Stimulated activated CD4-positive, alpha-beta T cell treated with anti-CD3 and anti-CD28 coated beads, TNF-alpha, amount 100 ng/mL, for 24 hours (primary cell): ENCODE measurements around the gene RGS3.
"Not testable (repeated sequence)": the region's sequence is repeated elsewhere in the genome, so short reads cannot be mapped to it uniquely, and the experiment has no call there.

Experiments used
- DNase-seq, 3 experiments: peaks; one replicate each; pipeline ENCODE4 v3.0.0-alpha.2; 2020; ENCODE audit warnings: low read depth in 3 of 3

Gene RGS3

DNA sequence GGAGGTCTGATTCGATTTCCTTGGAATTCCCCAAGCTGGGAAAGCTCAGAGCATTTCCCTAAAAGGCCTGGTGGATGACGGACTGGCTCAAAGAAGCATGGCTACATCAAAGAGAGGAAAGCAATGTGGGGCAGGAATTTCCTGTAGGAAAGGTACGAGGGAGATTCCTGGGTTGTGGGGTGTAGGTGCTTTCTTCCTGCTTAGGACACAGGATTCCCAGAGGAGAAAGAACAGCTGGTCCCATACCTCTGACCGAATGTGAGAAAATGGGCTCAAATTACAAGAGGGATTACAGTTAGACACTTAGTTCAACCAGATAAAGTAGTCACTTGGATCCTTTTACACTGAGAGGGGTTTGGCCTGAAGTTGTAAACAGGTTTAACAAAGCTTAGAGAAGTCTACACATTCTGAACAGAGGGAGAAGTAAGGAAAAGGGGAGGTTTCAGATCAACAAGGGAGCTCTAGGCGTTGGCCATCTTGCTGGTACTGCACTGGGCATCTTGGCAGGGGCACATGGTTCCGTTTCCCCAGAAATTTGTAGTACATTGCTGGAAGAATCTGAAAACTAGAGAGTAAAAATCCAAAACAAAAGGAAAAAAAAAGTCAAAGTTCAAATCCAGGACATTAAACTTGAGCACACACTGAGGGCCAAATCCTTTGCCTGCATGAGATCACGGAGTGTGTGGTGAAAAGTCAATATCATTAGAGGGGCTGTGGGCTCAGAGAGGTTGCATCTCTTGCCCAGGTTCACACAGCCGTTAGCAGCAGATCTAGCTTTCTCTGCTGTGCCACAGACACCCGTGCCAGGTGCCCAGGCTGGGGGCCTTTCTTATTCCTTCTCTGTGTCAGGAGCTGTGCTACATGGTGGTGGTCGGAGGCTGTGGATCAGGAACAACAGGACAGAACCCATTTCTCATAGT lies 171.3 kb downstream of the RGS3 start:
- DNase-seq = no peak

GRCh38 chr9:113635586-113635985 lies 172.1 kb downstream of the RGS3 start:
- no peak for DNase-seq

GRCh38 chr9:113636165-113636564 lies 172.6 kb downstream of the RGS3 start:
- DNase-seq = no peak

- no peak for DNase-seq
Measured at GRCh38 chr9:113636693-113637092, 173.2 kb downstream of the RGS3 start.

GRCh38 chr9:113638490-113638889 lies 175.0 kb downstream of the RGS3 start:
- no peak for DNase-seq

DNA sequence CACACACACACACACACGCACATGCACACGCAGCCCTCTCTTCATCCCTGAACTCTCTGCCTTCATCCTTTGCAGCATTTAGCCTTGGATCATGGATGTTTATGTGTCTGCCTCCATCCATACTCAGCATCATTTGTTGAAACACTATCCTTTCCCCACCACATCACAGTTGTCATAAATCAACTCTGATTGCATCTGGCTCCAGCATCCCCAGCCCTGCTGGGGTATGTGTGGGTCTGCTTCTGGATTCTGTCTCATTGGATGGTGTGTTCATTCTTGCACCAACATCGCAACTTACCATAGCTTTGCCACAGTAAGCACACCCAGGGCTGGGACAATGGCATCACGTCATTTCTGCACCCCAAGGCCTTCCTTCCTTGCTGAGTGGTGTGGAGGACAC lies 175.4 kb downstream of the RGS3 start:
- no peak for DNase-seq

- DNase-seq = not testable (repeated sequence)
Measured at GRCh38 chr9:113639411-113639970, 176.0 kb downstream of the RGS3 start.

GRCh38 chr9:113640418-113640817 lies 176.9 kb downstream of the RGS3 start:
- no peak for DNase-seq

DNA sequence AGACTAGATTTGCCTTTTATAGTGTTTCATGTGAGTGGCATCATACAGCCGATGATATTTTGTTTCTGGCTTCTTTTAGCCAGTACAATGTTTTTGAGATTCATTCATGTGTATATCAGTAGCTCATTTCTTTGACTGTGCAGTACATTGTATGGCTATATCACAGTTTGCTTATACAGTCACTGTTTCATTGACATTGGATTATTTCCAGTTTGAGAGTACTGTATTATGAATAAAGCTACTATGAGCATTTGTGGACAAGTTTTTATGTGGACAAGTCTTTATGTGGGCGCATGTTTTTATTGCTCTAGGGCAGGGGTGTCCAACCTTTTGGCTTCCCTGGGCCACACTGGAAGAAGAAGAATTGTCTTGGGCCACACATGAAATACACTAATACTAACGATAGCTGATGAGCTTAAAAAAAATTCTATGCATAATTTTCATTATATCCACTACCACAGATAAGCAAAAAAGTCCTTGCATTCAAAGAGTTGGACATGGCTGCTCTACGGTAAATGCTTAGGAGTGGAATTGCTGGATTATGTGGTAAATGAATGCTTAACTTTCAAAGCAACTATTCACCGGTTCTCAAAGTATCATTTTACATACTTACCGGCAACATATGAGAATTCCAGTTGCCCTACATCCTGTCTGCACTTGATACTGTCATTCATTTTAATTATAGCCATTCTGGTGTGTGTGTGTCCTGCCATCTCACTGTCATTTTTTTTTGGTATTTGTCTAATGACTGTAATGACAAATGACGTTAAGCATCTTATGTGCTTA lies 177.8 kb downstream of the RGS3 start:
- DNase-seq = no peak

- DNase-seq = no peak
Measured at GRCh38 chr9:113644321-113644720, 180.8 kb downstream of the RGS3 start.

GRCh38 chr9:113645227-113645977 lies 181.9 kb downstream of the RGS3 start:
- DNase-seq = no peak

DNA sequence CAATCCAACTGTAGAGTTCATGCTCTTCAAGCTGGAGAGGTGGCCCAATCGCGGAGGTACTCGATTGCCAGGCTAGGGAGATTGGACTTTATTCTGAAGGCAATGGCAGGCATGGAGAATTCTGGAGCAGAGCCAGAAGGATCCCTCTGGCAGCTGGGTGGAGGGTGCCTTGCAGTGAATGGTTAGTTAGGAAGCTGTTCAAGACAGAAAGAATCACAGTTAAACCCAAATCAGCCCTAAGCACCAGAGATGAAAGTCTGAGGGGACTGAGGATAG lies 182.4 kb downstream of the RGS3 start:
- DNase-seq = no peak

DNA sequence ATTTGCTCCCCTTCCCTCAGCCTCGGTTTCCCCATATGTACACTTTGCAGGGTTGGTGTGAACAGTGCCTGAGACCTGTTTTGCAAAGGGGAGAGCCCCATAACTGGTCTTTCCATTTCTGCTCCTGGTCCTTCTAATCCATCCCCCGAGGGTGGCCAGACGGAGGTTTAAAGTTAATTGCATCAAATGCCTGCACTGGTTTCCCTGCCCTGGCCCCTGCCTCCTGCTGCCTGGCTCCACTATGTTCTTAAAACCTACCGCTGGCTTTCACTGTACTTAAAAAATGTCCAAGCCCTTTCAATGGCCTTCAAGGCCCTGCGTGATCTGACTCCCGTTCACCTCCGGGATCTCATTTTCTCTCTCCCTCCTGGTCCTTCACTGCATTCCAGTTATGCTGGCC lies 183.0 kb downstream of the RGS3 start:
- no peak for DNase-seq
